ENCODE data around the gene PLEKHA6. TPM values are rescaled to one million over a fixed set of nuclear protein-coding genes. Genes with fewer than 3 reads are reported as not detected.
A peak's percentile ranks its signal among the peaks of the same experiment; 100 is the strongest.

The PLEKHA6 gene
- total RNA-seq, 2 donors from 2014 or later, result 0.37 to 1.3 TPM

DNA sequence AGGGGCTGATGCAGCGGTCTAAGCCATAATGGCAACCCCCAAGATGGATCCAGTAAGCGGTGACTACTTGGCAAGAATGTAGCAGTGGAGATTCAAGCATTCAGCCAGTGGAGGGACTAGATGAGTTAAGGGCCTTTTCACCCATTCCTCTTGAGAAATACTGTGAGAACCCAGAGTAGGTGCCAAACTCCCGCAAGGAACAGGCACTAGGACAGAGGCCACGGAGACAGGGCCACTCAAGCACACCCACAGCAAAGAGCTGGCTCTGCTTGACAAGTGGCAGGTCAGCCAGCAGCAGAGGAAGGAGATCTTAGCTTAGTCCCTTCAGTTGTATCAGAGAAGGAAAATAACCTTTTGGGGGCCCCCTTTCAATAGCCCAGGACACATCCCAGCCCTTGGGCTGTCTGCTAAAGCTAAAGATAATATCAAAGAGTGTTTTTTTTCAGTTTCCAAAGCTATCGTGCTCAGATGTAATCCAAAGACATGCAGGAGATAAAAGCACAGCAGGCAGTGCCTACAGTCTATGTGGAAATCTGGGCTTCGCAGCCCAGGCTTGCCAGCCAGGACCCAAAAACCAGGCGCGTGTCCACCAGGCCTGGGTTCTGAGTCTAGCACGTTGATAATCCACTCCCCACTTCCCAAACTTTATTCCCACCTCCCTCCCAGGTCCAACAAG, 83.9 kb downstream of the PLEKHA6 start:
- Mint-ChIP-seq H3K36me3 (ENCODE audit: low read depth) (no peaks in the 10 kb centered on the region), H3K4me3 (no peak overlapping the region), H3K27ac (no peak overlapping the region), H3K27me3 (peaks cover 16% of the 10 kb centered on the region), H3K4me1 (no peaks in the 10 kb centered on the region), H3K9me3 (no peaks in the 10 kb centered on the region)
- no peak for ATAC-seq (replicated peaks)

DNA sequence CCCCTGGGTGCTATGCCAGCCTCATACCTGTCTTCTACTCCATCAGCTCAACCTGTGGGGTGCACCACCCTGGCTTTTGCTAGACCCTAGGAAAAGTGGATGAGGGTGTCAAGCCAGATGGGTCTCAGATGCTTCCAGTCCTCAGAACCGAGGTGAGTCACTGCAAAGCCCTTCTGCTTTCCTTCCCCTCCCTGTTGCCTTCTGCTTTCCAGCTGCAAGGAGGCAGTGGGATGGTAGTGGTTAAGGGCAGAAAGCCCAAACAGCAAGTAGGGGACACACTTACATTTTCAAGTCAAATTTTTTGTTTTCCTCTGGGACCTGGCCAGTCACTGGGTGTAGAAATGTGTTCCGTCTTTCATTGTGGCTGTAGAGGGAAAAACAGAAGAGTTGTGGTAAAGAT, 85.3 kb downstream of the PLEKHA6 start:
- Mint-ChIP-seq H3K4me1 (no peaks in the 10 kb centered on the region), H3K36me3 (ENCODE audit: low read depth) (no peaks in the 10 kb centered on the region), H3K9me3 (no peaks in the 10 kb centered on the region), H3K27ac (no peak overlapping the region), H3K4me3 (no peak overlapping the region), H3K27me3 (peaks cover 16% of the 10 kb centered on the region)
- no peak for ATAC-seq (replicated peaks)

DNA sequence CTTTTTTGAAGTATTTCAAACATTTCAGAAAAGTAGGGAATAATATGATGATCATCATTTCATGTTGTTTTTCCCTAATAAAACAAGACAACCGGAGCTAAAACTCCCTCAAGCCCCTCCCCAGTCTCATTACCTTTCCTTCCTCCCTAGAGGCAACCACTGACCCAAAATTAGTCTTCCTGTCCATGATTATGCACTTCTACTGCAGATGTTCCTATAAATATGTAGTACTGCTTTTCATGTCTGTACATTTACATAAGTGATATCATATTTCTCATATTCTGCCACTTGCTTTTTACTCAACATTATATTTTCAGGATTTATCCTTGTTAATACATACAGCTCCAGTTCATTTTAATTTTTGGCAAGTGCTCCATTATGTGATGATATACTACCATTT, 87.2 kb downstream of the PLEKHA6 start:
- no peak overlapping the region for H3K27ac Mint-ChIP-seq
- H3K4me1 Mint-ChIP-seq, result no peaks in the 10 kb centered on the region
- H3K4me3 Mint-ChIP-seq, result no peak overlapping the region

DNA sequence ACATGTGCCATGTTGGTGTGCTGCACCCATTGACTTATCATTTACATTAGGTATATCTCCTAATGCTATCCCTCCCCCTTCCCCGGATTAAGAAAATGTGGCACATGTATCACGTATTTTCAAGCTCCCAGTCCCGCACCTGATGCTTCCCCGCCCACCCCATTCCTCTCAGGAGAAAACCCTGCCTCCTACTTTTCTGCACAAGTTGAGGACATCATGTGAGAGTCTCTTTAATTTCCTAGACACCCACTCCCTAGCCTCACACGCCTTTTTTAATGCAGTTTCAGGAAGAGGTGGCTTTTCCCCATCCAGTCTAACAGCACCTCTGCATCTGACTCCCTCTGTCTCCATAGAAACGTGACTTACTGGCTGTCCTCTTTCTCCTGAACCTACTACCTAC, 87.8 kb downstream of the PLEKHA6 start:
- no peaks in the 10 kb centered on the region for H3K36me3 Mint-ChIP-seq (ENCODE audit: low read depth)
- no peaks in the 10 kb centered on the region for H3K4me1 Mint-ChIP-seq
- ATAC-seq (replicated peaks), result no peak
- no peaks in the 10 kb centered on the region for H3K9me3 Mint-ChIP-seq
- H3K4me3 Mint-ChIP-seq, result no peak overlapping the region
- H3K27ac Mint-ChIP-seq, result no peak overlapping the region
- peaks cover 15% of the 10 kb centered on the region for H3K27me3 Mint-ChIP-seq

More for the DNA sequence above, 87.2 kb downstream of the PLEKHA6 start:
- peaks cover 15% of the 10 kb centered on the region for H3K27me3 Mint-ChIP-seq
- H3K36me3 Mint-ChIP-seq (ENCODE audit: low read depth), result no peaks in the 10 kb centered on the region
- H3K9me3 Mint-ChIP-seq, result no peaks in the 10 kb centered on the region
- no peak for ATAC-seq (replicated peaks)

DNA sequence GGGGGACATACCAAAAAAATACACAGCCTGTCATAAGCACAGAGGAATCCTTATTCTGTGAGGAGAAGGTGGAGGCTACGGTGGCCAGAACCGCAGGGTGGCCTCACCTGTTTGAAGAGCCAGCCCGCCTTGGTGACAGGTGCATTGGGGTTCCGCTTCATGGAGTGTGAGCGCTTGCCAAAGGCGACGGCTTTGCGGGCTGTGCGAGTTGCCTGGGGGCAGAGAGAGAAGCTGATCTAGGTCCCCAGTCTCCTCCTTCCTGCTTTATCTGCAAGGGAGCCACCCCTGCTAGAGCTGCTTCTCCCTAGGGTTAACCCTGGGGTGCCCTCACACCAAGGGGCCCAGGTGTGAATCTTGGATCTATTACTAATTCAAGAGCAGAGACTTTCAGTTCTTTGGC, 91.6 kb downstream of the PLEKHA6 start:
- Mint-ChIP-seq H3K36me3 (ENCODE audit: low read depth) (no peaks in the 10 kb centered on the region), H3K27me3 (peaks cover 4% of the 10 kb centered on the region), H3K27ac (no peak overlapping the region), H3K4me3 (no peak overlapping the region), H3K9me3 (no peaks in the 10 kb centered on the region), H3K4me1 (no peaks in the 10 kb centered on the region)
- ATAC-seq (replicated peaks), result no peak

DNA sequence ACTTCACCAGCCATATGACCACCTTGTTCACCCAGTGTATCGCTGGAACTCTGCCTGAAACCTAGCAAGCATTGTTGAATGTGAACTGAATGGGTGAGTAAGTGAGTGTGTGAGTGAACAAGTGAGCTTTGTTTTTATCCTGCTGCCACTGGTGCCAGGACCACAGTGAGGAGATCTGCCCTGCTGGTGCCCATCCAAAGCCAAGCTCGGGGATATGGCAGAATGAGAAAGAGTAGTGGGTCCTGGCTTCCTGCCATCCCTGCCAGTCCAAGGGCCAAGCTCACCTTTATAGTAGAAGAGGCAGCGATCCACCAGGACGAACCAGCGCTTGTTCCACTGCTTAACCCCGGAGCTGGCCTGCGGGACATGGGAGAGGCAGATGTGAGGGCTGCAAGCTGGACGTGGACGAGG, 92.5 kb downstream of the PLEKHA6 start:
- Mint-ChIP-seq H3K9me3 (no peaks in the 10 kb centered on the region), H3K36me3 (ENCODE audit: low read depth) (no peaks in the 10 kb centered on the region), H3K27ac (no peak overlapping the region), H3K4me1 (no peaks in the 10 kb centered on the region), H3K27me3 (peaks cover 4% of the 10 kb centered on the region), H3K4me3 (no peak overlapping the region)
- no peak for ATAC-seq (replicated peaks)

DNA sequence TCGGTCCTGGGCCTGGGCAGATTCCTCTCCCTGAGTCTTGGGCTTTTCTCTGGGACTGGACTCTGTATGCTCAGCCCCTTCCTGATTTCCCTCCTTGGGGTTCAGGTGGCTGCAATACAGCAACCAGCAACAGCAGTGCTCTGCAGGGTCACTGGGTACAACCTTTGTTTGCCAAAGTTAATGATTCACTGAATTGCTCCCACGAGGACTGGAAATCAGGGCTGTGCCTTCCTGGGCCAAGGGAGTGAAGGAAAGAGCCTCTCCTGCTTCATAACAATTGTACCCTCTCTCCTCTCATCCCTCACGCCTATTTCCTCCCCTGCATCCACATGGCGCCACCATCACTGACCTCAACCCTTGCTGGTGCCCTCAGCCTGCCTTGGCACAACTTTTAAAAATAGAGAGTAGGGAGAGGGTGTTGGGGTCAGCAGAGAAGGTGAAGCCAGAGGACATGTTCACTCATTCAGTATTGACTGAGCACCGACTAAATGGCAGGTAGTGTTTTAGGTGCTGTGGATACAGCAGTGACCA, 93.2 kb downstream of the PLEKHA6 start:
- H3K9me3 Mint-ChIP-seq, result no peaks in the 10 kb centered on the region
- H3K4me3 Mint-ChIP-seq, result no peak overlapping the region
- no peak for ATAC-seq (replicated peaks)
- H3K27ac Mint-ChIP-seq, result no peak overlapping the region
- peaks cover 4% of the 10 kb centered on the region for H3K27me3 Mint-ChIP-seq
- no peaks in the 10 kb centered on the region for H3K4me1 Mint-ChIP-seq
- no peaks in the 10 kb centered on the region for H3K36me3 Mint-ChIP-seq (ENCODE audit: low read depth)

DNA sequence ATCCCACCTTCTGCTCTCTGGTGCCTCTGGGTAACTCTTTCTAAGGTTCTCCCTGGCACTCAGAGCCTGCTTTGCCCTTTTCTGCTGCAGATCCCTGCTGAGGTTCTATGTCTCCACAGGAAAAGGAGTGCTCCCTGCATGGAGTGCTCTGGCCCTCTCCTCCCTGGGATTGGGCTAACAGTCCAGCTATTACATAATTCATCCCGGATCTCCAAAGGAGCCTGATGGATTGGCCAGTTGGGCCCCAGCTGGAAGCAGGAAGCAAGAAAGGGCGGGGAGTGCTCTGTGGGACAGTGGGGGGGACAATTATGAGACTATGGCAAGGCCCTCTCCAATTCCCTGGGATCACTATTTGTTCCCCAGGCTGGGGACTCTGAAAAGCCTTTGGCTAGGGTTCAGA, 94.1 kb downstream of the PLEKHA6 start:
- Mint-ChIP-seq H3K27ac (no peak overlapping the region), H3K4me1 (no peaks in the 10 kb centered on the region), H3K9me3 (no peaks in the 10 kb centered on the region), H3K36me3 (ENCODE audit: low read depth) (no peaks in the 10 kb centered on the region), H3K27me3 (peaks cover 4% of the 10 kb centered on the region), H3K4me3 (no peak overlapping the region)
- no peak for ATAC-seq (replicated peaks)

DNA sequence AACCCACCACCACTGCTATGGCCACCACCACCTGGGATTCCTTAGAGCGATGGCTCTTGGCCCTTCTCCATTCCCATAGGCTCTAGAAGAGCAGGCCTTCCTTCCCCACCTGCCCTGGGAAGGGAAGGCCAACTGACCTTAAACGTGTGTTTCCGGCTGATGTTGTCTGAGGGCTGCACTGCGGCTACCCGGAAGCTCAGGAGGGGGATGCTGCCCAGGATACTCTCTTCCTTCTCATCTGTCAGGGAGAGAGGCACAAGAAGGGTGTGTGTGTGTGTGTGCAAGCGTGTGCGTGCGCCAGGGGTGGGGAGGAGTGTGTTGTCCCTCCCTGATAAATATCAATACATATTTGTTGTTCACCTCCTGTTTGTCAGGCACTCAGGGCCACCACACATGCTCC, 94.9 kb downstream of the PLEKHA6 start:
- no peaks in the 10 kb centered on the region for H3K4me1 Mint-ChIP-seq
- H3K36me3 Mint-ChIP-seq (ENCODE audit: low read depth), result no peaks in the 10 kb centered on the region
- H3K4me3 Mint-ChIP-seq, result no peak overlapping the region
- ATAC-seq (replicated peaks), result no peak
- no peaks in the 10 kb centered on the region for H3K9me3 Mint-ChIP-seq
- H3K27me3 Mint-ChIP-seq, result peaks cover 4% of the 10 kb centered on the region
- no peak overlapping the region for H3K27ac Mint-ChIP-seq

DNA sequence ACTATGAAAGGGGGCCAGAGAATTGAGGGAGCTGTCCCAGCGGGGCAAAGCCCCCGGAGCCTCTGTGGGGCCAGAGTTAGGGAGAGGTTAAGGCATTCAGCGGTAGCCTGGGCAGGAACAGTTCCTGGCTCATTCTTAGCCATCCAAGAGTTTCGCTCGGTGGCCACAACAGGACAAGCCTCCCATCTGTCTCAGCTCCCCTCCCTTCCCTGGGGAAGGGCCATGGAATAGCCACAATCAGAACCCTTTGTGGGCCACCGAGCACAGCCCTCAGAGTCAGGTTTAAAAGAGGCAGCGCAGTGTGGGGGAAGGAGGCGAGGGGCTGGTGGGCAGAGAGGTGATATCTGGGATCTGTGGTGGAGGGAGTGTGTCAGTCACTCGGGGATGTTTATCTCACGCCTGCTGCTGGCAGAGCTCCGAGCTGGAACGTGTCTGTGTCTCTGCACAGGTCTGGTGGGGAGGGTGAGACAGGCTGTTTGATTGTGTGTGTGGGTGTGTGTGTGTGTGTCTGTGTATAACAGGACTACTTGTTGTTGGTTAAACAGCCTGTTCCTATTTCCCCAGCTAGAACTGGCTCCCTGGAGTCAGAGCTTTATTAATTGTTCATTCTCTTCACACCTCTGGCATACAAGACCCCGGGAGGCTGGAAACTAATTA, 96.3 kb downstream of the PLEKHA6 start:
- no peaks in the 10 kb centered on the region for H3K27me3 Mint-ChIP-seq
- ATAC-seq (replicated peaks), result no peak
- no peak overlapping the region for H3K4me3 Mint-ChIP-seq
- H3K36me3 Mint-ChIP-seq (ENCODE audit: low read depth), result no peaks in the 10 kb centered on the region
- peak overlapping the region; percentile 12 for H3K27ac Mint-ChIP-seq
- H3K9me3 Mint-ChIP-seq, result no peaks in the 10 kb centered on the region
- H3K4me1 Mint-ChIP-seq, result no peaks in the 10 kb centered on the region

DNA sequence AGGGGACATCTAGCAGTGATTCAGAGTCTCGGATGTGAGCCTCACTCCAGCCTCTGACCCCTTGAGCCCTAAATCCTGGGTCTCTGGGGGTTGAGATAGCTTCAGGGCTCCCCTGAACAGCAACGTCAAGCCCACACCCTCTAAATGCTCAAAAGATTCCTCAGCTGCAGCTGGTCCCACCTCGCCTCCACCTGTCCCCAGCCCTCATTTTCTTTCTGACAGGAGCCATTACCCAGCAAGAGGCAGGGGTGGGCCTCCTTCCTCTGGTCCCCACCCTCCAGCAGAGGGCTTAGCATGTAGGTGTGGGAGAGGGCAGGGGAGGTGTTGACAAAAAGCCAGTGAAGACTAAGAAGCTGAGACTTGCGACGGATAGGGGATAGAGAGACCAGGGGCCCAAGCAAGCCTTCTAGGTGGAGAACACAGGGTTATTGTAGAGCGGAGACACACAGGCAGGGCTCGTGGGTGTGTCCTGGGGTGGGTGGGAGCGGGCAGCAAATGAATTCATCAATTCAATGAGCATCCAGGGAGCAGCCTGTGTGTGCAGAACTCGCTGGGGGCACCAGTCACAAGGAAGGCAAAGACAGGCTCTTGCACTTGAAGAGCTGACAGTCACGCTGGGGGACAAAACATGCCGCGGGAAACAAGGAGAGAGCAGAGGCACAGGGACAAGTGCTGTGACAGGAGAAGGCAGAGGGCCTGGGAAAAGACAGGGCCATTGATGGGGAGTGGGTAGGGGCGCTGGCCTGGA, 97.0 kb downstream of the PLEKHA6 start:
- H3K27ac Mint-ChIP-seq, result no peak overlapping the region
- no peaks in the 10 kb centered on the region for H3K36me3 Mint-ChIP-seq (ENCODE audit: low read depth)
- no peak overlapping the region for H3K4me3 Mint-ChIP-seq
- no peaks in the 10 kb centered on the region for H3K9me3 Mint-ChIP-seq
- H3K4me1 Mint-ChIP-seq, result no peaks in the 10 kb centered on the region
- ATAC-seq (replicated peaks), result no peak
- H3K27me3 Mint-ChIP-seq, result no peaks in the 10 kb centered on the region

DNA sequence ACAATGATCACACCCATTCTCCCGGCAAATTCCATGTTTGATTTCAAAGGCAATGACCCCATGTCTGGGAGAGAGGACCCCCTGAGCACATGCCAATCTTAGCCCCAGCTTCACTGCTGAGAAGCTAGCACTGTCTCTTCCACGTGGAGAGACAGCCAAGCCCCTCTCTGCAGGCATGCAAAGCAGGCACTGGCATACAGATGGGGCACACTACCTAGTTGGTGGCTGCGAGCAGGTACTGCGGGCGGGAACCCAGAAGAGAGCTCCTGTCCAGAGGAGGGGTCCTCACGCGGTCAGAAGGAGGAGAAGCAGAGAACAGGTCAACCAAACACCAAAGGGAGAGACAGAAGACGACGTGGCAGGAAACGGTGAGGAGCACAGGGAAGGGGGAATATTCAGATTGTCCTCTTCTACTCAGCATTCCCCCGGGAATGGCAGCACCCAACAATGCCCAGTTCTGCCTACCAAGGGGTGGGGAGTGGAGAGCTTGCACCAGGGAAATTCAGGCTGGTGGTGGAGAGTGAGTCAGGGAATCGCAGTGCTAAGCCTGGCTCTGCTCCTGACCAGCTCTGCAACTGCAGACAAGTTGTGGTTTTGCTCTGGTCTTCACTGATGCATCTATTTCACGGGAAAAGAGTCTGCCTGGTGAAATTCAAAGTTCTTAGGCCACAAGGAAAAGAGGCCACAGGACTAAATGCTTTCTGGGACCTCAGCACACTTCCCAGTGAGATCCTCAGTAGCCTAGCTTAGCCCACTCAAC, 97.8 kb downstream of the PLEKHA6 start:
- H3K4me1 Mint-ChIP-seq, result no peaks in the 10 kb centered on the region
- no peaks in the 10 kb centered on the region for H3K27me3 Mint-ChIP-seq
- ATAC-seq (replicated peaks), result no peak
- H3K4me3 Mint-ChIP-seq, result no peak overlapping the region
- H3K36me3 Mint-ChIP-seq (ENCODE audit: low read depth), result no peaks in the 10 kb centered on the region
- no peaks in the 10 kb centered on the region for H3K9me3 Mint-ChIP-seq
- no peak overlapping the region for H3K27ac Mint-ChIP-seq

DNA sequence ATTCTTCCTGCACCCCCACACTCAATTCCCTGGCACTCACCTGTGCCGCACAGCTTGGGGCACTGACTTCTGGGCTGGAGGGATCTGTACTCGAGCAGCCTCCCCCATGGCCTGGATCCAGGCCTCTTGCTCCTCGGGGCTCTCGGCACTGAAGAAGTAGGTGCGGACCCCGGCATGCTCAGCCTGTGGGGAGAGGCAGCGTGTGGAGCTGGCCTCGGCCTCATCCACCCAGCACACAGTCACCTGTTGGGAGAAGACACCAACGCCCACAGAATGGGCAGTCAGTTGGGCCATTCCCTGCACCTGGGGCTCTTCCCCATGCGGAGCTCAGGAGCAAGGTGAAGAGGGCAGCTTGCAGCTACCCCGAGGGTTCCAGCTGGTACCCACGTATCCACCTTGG, 98.5 kb downstream of the PLEKHA6 start:
- ATAC-seq (replicated peaks), result no peak
- no peak overlapping the region for H3K4me3 Mint-ChIP-seq

DNA sequence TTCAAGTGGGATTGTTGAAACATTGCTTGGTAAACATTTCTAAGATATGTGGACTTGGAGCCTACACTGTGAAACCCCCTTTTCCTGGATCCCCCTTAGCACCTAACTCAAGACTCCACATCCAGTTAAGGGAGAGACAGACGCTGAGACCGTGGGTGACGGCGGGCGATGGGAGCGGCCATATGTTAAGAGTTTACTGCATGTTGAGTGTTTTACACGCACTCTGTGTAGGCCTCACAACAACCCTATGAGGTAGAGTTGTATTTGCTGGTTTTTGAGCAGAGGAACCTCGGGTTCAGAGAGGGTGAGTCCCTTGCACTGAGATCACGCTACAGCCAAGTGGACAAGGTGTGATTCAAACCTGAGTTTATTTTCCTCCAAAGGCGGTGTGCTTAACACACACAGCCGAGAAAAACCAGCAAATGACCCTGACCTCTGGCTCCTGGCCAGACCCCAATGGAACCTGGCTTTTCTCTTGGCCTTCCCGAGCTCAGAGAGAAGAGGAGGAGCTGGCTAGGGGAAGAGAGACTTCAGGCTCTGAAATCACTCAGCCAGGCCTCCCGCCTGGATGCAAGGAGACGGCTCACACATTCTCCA, 99.0 kb downstream of the PLEKHA6 start:
- H3K4me1 Mint-ChIP-seq, result no peaks in the 10 kb centered on the region
- H3K9me3 Mint-ChIP-seq, result no peaks in the 10 kb centered on the region
- H3K27ac Mint-ChIP-seq, result no peak overlapping the region

More for the DNA sequence above, 98.5 kb downstream of the PLEKHA6 start:
- H3K27ac Mint-ChIP-seq, result no peak overlapping the region
- no peaks in the 10 kb centered on the region for H3K27me3 Mint-ChIP-seq
- H3K4me1 Mint-ChIP-seq, result no peaks in the 10 kb centered on the region
- H3K36me3 Mint-ChIP-seq (ENCODE audit: low read depth), result no peaks in the 10 kb centered on the region
- no peaks in the 10 kb centered on the region for H3K9me3 Mint-ChIP-seq

More for the DNA sequence above, 99.0 kb downstream of the PLEKHA6 start:
- no peak overlapping the region for H3K4me3 Mint-ChIP-seq
- ATAC-seq (replicated peaks), result no peak
- H3K36me3 Mint-ChIP-seq (ENCODE audit: low read depth), result no peaks in the 10 kb centered on the region
- H3K27me3 Mint-ChIP-seq, result no peaks in the 10 kb centered on the region

Measured in activated T-helper 17 cell treated with anti-CD3 and anti-CD28 coated beads, Interleukin-2, amount 50 U/mL, for 72 hours (primary cell).